HepG2 (cell line): ENCODE measurements around the gene FASTK. TPM values are rescaled to one million over a fixed set of nuclear protein-coding genes. Genes with fewer than 3 reads are reported as not detected.

ENCODE experiments used
- ATRX ChIP-seq: sonication (generic); formaldehyde crosslinking; IDR thresholded peaks from 2 replicates; pipeline ENCODE4 v1.4.0; 2020; ENCODE audit warnings: missing genetic modification reagents, borderline replicate concordance
- GPN1 ChIP-seq: sonication (generic); formaldehyde crosslinking; IDR thresholded peaks from 2 replicates; pipeline ENCODE4 v1.5.1; 2020; ENCODE audit warnings: missing genetic modification reagents, borderline replicate concordance
- MIER2 ChIP-seq: IDR thresholded peaks from 2 replicates; pipeline ENCODE4 v1.6.1; 2016; ENCODE audit warnings: missing biosample characterization, missing genetic modification reagents
- MYPOP ChIP-seq: sonication (generic); formaldehyde crosslinking; IDR thresholded peaks from 2 replicates; pipeline ENCODE4 v1.8.1; 2023; ENCODE audit warnings: mild to moderate bottlenecking, moderate library complexity, missing genetic modification reagents
- POLR2AphosphoS5 ChIP-seq: IDR thresholded peaks from 2 replicates; pipeline ENCODE4 v1.6.1; 2012; ENCODE audit warnings: low read depth, low read length
- ZBTB3 ChIP-seq: sonication (generic); formaldehyde crosslinking; IDR thresholded peaks from 2 replicates; pipeline ENCODE4 v1.4.0; 2020; ENCODE audit warnings: low read depth, mild to moderate bottlenecking, moderate library complexity, missing genetic modification reagents, borderline replicate concordance
- ZFP90 ChIP-seq: sonication (generic); formaldehyde crosslinking; IDR thresholded peaks from 2 replicates; pipeline ENCODE4 v1.8.0; 2022; ENCODE audit warnings: missing genetic modification reagents, mild to moderate bottlenecking, inconsistent platforms, borderline replicate concordance
- ZNF282 ChIP-seq: fragments of 450-650 bp; IDR thresholded peaks from 2 replicates; pipeline ENCODE4 v1.6.1; 2018; ENCODE audit not compliant: partially characterized antibody
- ZNF792 ChIP-seq: IDR thresholded peaks from 2 replicates; pipeline ENCODE4 v1.6.1; 2016
- polyA plus RNA-seq, 8 experiments: library from polyadenylated mRNA; depleted of rRNA in 3 of 8; stranded (reverse) in 7 of 8; unstranded in 1 of 8; fragments of >200 nt; fragmentation: Illumina TruSeq in 4 of 8; extraction: Trizol in 4 of 8; gene quantifications; 2 replicates each; pipeline versions ENCODE4 v1.2.1 to v1.2.3, GENCODE V29; 2011 to 2016; ENCODE audit warnings: low read depth in 4 of 8, missing spikeins in 1 of 8, mixed read lengths in 1 of 8; ENCODE audit not compliant: insufficient read depth in 1 of 8
- total RNA-seq, 5 experiments: library from RNA; depleted of rRNA; stranded (reverse); fragments of >200 nt; fragmentation: Illumina TruSeq; extraction: Trizol; gene quantifications; 2 replicates each; pipeline ENCODE4 v1.2.3, GENCODE V29; 2016; ENCODE audit warnings: low read depth in 1 of 5
- TF ChIP-seq, protein P1 (sequence below): sonication (generic); formaldehyde crosslinking; IDR thresholded peaks from 2 replicates; pipeline ENCODE4 v1.5.0; 2020; ENCODE audit warnings: mild to moderate bottlenecking, missing genetic modification reagents, borderline replicate concordance
- TF ChIP-seq, protein P2 (sequence below): IDR thresholded peaks from 2 replicates; pipeline ENCODE4 v1.6.1; 2016; ENCODE audit warnings: missing compliant biosample characterization, missing genetic modification reagents, borderline replicate concordance
- TF ChIP-seq, protein P3 (sequence below): sonication (generic); formaldehyde crosslinking; IDR thresholded peaks from 2 replicates; pipeline ENCODE4 v1.4.0; 2020; ENCODE audit warnings: missing genetic modification reagents
- TF ChIP-seq, protein P4 (sequence below): sonication (generic); formaldehyde crosslinking; IDR thresholded peaks from 2 replicates; pipeline ENCODE4 v1.5.0; 2020; ENCODE audit warnings: missing genetic modification reagents, mild to moderate bottlenecking, borderline replicate concordance

FASTK gene
- total and polyA plus RNA-seq, 2 of the 13 experiments (the other 11 are each of a cell fraction or from before 2014, with no cell fraction given): 52.9 to 55.7 TPM

GRCh38 chr7:151088856-151089699 lies 8.5 kb upstream of the FASTK start (continued):
- TF ChIP-seq, protein P1, sequence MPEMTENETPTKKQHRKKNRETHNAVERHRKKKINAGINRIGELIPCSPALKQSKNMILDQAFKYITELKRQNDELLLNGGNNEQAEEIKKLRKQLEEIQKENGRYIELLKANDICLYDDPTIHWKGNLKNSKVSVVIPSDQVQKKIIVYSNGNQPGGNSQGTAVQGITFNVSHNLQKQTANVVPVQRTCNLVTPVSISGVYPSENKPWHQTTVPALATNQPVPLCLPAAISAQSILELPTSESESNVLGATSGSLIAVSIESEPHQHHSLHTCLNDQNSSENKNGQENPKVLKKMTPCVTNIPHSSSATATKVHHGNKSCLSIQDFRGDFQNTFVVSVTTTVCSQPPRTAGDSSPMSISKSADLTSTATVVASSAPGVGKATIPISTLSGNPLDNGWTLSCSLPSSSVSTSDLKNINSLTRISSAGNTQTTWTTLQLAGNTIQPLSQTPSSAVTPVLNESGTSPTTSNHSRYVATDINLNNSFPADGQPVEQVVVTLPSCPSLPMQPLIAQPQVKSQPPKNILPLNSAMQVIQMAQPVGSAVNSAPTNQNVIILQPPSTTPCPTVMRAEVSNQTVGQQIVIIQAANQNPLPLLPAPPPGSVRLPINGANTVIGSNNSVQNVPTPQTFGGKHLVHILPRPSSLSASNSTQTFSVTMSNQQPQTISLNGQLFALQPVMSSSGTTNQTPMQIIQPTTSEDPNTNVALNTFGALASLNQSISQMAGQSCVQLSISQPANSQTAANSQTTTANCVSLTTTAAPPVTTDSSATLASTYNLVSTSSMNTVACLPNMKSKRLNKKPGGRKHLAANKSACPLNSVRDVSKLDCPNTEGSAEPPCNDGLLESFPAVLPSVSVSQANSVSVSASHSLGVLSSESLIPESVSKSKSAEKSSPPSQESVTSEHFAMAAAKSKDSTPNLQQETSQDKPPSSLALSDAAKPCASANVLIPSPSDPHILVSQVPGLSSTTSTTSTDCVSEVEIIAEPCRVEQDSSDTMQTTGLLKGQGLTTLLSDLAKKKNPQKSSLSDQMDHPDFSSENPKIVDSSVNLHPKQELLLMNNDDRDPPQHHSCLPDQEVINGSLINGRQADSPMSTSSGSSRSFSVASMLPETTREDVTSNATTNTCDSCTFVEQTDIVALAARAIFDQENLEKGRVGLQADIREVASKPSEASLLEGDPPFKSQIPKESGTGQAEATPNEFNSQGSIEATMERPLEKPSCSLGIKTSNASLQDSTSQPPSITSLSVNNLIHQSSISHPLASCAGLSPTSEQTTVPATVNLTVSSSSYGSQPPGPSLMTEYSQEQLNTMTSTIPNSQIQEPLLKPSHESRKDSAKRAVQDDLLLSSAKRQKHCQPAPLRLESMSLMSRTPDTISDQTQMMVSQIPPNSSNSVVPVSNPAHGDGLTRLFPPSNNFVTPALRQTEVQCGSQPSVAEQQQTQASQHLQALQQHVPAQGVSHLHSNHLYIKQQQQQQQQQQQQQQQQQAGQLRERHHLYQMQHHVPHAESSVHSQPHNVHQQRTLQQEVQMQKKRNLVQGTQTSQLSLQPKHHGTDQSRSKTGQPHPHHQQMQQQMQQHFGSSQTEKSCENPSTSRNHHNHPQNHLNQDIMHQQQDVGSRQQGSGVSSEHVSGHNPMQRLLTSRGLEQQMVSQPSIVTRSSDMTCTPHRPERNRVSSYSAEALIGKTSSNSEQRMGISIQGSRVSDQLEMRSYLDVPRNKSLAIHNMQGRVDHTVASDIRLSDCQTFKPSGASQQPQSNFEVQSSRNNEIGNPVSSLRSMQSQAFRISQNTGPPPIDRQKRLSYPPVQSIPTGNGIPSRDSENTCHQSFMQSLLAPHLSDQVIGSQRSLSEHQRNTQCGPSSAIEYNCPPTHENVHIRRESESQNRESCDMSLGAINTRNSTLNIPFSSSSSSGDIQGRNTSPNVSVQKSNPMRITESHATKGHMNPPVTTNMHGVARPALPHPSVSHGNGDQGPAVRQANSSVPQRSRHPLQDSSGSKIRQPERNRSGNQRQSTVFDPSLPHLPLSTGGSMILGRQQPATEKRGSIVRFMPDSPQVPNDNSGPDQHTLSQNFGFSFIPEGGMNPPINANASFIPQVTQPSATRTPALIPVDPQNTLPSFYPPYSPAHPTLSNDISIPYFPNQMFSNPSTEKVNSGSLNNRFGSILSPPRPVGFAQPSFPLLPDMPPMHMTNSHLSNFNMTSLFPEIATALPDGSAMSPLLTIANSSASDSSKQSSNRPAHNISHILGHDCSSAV (CRISPR knock-in tag): no peak
- TF ChIP-seq ZNF282 (no peak), ATRX (CRISPR knock-in tag) (no peak), ZNF792 (CRISPR knock-in tag) (peak; percentile 61; the same call in 1 of the 2 replicates), MYPOP (CRISPR knock-in tag) (no peak), ZFP90 (CRISPR knock-in tag) (no peak), GPN1 (no peak), ZBTB3 (no peak), POLR2AphosphoS5 (no peak), MIER2 (no peak)
- TF ChIP-seq, protein P2, sequence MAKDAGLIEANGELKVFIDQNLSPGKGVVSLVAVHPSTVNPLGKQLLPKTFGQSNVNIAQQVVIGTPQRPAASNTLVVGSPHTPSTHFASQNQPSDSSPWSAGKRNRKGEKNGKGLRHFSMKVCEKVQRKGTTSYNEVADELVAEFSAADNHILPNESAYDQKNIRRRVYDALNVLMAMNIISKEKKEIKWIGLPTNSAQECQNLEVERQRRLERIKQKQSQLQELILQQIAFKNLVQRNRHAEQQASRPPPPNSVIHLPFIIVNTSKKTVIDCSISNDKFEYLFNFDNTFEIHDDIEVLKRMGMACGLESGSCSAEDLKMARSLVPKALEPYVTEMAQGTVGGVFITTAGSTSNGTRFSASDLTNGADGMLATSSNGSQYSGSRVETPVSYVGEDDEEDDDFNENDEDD (CRISPR knock-in tag): no peak
- TF ChIP-seq, protein P3, sequence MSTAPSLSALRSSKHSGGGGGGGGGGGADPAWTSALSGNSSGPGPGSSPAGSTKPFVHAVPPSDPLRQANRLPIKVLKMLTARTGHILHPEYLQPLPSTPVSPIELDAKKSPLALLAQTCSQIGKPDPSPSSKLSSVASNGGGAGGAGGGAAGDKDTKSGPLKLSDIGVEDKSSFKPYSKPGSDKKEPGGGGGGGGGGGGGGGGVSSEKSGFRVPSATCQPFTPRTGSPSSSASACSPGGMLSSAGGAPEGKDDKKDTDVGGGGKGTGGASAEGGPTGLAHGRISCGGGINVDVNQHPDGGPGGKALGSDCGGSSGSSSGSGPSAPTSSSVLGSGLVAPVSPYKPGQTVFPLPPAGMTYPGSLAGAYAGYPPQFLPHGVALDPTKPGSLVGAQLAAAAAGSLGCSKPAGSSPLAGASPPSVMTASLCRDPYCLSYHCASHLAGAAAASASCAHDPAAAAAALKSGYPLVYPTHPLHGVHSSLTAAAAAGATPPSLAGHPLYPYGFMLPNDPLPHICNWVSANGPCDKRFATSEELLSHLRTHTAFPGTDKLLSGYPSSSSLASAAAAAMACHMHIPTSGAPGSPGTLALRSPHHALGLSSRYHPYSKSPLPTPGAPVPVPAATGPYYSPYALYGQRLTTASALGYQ: no peak
- TF ChIP-seq, protein P4, sequence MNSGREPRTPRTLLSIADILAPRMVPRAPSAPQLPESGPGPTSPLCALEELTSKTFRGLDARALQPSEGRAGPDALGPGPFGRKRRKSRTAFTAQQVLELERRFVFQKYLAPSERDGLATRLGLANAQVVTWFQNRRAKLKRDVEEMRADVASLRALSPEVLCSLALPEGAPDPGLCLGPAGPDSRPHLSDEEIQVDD (CRISPR knock-in tag): no peak
